Activated T-cell treated with anti-CD3 and anti-CD28 coated beads for 48 hours (primary cell): ENCODE data around the gene PAGR1.
"Not testable (repeated sequence)": the region's sequence is repeated elsewhere in the genome, so short reads cannot be mapped to it uniquely, and the experiment has no call there.

Experiments used
- DNase-seq: peaks from one replicate; pipeline ENCODE4 v3.0.0-alpha.2; 2020; ENCODE audit warnings: low read depth

Gene PAGR1

DNA sequence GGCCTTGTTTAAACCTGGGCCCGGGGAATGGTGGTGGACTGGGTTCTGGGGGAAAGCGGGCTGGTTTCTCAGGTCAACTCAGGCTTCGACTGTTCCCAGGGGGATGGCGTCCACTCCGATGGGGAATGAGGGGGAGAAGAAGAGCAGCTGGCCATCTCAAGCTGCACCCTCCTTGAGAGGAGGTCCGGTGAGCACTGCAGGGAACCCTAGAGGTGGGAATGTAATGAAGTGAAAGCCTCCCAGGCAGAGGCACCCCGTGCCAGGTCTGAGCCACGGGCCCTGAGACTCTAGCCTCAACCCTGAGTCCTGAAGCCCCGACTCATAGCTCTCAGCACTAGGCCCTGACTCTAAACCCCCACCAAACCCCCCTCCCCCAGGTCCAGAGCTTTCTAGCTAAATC lies 48.3 kb downstream of the PAGR1 start:
- no peak for DNase-seq

GRCh38 chr16:29868396-29869009 lies 52.6 kb downstream of the PAGR1 start:
- no peak for DNase-seq

DNA sequence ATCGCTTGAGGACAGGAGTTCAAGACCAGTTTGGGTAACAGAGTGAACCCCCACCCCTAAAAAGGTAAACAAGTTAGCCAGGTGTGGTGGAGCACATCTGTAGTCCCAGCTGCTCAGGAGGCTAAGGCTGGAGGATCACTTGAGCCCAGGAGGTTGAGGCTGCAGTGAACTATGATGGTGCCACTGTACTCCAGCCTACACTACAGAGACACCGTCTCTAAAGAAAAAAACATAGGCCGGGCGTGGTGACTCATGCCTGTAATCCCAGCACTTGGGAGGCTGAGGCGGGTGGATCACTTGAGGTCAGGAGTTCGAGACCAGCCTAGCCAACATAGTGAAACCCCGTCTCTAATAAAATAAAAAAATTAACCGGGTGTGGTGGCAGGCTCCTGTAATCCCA lies 53.1 kb downstream of the PAGR1 start:
- not testable (repeated sequence) for DNase-seq
